Mucosa of gallbladder (tissue), 1 donor: ENCODE results near the gene ATF4. TPM values are rescaled to one million over a fixed set of nuclear protein-coding genes. Genes with fewer than 3 reads are reported as not detected.
"Not testable (repeated sequence)": the region's sequence is repeated elsewhere in the genome, so short reads cannot be mapped to it uniquely, and the experiment has no call there.

Experiments
- DNase-seq: peaks from one replicate; pipeline ENCODE4 v3.0.0-alpha.2; 2020; ENCODE audit warnings: low spot score
- total RNA-seq: library from RNA; stranded (reverse); gene quantifications from one replicate; pipeline ENCODE4 v1.2.1, GENCODE V29; 2021
- donor health status: DM: no; HTN: no; CAD: no.

The ATF4 gene
- total RNA-seq, 1 donor from 2014 or later = 248 TPM

GRCh38 chr22:39489094-39490068 is 31.0 kb upstream of the ATF4 start:
- no peak for DNase-seq

GRCh38 chr22:39490135-39490798 is 30.1 kb upstream of the ATF4 start:
- DNase-seq = peak; percentile 77

- no peak for DNase-seq
Observed at GRCh38 chr22:39490966-39491680, 29.2 kb upstream of the ATF4 start.

GRCh38 chr22:39491696-39492095 is 28.7 kb upstream of the ATF4 start:
- no peak for DNase-seq

- no peak for DNase-seq
Observed at GRCh38 chr22:39492186-39492585, 28.2 kb upstream of the ATF4 start.

- DNase-seq = no peak
Observed at GRCh38 chr22:39493759-39494158, 26.6 kb upstream of the ATF4 start.

GRCh38 chr22:39494471-39495120 is 25.8 kb upstream of the ATF4 start:
- no peak for DNase-seq

- DNase-seq = peak; percentile 70
Observed at GRCh38 chr22:39496131-39496838, 24.1 kb upstream of the ATF4 start.

- DNase-seq = no peak
Observed at GRCh38 chr22:39497429-39497828, 22.9 kb upstream of the ATF4 start.

GRCh38 chr22:39498368-39498767 is 22.0 kb upstream of the ATF4 start:
- no peak for DNase-seq

GRCh38 chr22:39498802-39499201 is 21.6 kb upstream of the ATF4 start:
- no peak for DNase-seq

GRCh38 chr22:39500101-39500500 is 20.3 kb upstream of the ATF4 start:
- DNase-seq = no peak

GRCh38 chr22:39501644-39502108 is 18.7 kb upstream of the ATF4 start:
- DNase-seq = no peak

- DNase-seq = peak; percentile 97
Observed at GRCh38 chr22:39502109-39502788, 18.1 kb upstream of the ATF4 start, which contains the start of gene MIEF1. Gene MIEF1, plus strand, starts transcription at chr22:39502290. Its CDS starts 9,005 bp downstream, at chr22:39511295.

- no peak for DNase-seq
Observed at GRCh38 chr22:39502789-39503409, 17.5 kb upstream of the ATF4 start.

GRCh38 chr22:39503630-39504029 is 16.7 kb upstream of the ATF4 start:
- no peak for DNase-seq

GRCh38 chr22:39504071-39504470 is 16.3 kb upstream of the ATF4 start:
- no peak for DNase-seq

GRCh38 chr22:39507021-39507420 is 13.3 kb upstream of the ATF4 start:
- DNase-seq = not testable (repeated sequence)

- DNase-seq = no peak
Observed at GRCh38 chr22:39508393-39508792, 12.0 kb upstream of the ATF4 start.
